Osteoblast (primary cell): ENCODE results near the gene TGFBR2. TPM values are rescaled to one million over a fixed set of nuclear protein-coding genes. Genes with fewer than 3 reads are reported as not detected.

Source experiments
- DNase-seq: peaks from one replicate; pipeline ENCODE4 v3.0.0; 2011; ENCODE audit warnings: low spot score, mixed read lengths; ENCODE audit not compliant: insufficient read length; ENCODE audit errors: missing footprints
- H2AFZ ChIP-seq: 2 replicates; pipeline ENCODE4 v1.6.0; 2011; ENCODE audit warnings: mild to moderate bottlenecking, low read length
- H3K27ac ChIP-seq: 2 replicates; pipeline ENCODE4 v1.5.1; 2011; ENCODE audit warnings: mild to moderate bottlenecking, low read depth, low read length, moderate library complexity
- H3K27me3 ChIP-seq: 2 replicates; pipeline ENCODE4 v1.6.0; 2012; ENCODE audit warnings: mild to moderate bottlenecking, control low read depth, inconsistent platforms, low read length, moderate library complexity; ENCODE audit not compliant: insufficient read depth
- H3K36me3 ChIP-seq: 2 replicates; pipeline ENCODE4 v1.5.1; 2011; ENCODE audit warnings: mild to moderate bottlenecking, low read length, control low read depth, moderate library complexity; ENCODE audit not compliant: insufficient read depth
- H3K4me1 ChIP-seq: 2 replicates; pipeline ENCODE4 v1.5.1; 2011; ENCODE audit warnings: mild to moderate bottlenecking, low read length, control low read depth, moderate library complexity; ENCODE audit not compliant: insufficient read depth
- H3K4me2 ChIP-seq: 2 replicates; pipeline ENCODE4 v1.6.0; 2011; ENCODE audit warnings: mild to moderate bottlenecking, low read length; ENCODE audit not compliant: insufficient read depth
- H3K4me3 ChIP-seq: fragments of 200-600 bp; sonication (generic); 3 replicates; pipeline ENCODE4 v1.5.1; 2012; ENCODE audit warnings: mild to moderate bottlenecking, low read length, inconsistent platforms; ENCODE audit not compliant: insufficient read depth
- H3K79me2 ChIP-seq: 2 replicates; pipeline ENCODE4 v1.6.0; 2012; ENCODE audit warnings: mild to moderate bottlenecking, low read length, control low read depth, inconsistent platforms; ENCODE audit not compliant: insufficient read depth
- H3K9me3 ChIP-seq: 2 replicates; pipeline ENCODE4 v1.5.1; 2011; ENCODE audit warnings: low read depth, low read length, control low read depth
- H4K20me1 ChIP-seq: 2 replicates; pipeline ENCODE4 v1.6.0; 2012; ENCODE audit warnings: mild to moderate bottlenecking, low read length, control low read depth; ENCODE audit not compliant: insufficient read depth
- total RNA-seq: library from RNA; depleted of rRNA; stranded (reverse); fragments of >200 nt; gene quantifications from 2 replicates; pipeline ENCODE4 v1.2.3, GENCODE V29; 2012
- TF ChIP-seq, protein P1 (sequence below): IDR thresholded peaks from 2 replicates; pipeline ENCODE4 v1.5.1; 2011; ENCODE audit warnings: mild to moderate bottlenecking, low read depth, low read length, moderate library complexity; ENCODE audit errors: extremely low read depth

TGFBR2 gene
- total RNA-seq, 1 donor = 118 TPM

- TF ChIP-seq, protein P1, sequence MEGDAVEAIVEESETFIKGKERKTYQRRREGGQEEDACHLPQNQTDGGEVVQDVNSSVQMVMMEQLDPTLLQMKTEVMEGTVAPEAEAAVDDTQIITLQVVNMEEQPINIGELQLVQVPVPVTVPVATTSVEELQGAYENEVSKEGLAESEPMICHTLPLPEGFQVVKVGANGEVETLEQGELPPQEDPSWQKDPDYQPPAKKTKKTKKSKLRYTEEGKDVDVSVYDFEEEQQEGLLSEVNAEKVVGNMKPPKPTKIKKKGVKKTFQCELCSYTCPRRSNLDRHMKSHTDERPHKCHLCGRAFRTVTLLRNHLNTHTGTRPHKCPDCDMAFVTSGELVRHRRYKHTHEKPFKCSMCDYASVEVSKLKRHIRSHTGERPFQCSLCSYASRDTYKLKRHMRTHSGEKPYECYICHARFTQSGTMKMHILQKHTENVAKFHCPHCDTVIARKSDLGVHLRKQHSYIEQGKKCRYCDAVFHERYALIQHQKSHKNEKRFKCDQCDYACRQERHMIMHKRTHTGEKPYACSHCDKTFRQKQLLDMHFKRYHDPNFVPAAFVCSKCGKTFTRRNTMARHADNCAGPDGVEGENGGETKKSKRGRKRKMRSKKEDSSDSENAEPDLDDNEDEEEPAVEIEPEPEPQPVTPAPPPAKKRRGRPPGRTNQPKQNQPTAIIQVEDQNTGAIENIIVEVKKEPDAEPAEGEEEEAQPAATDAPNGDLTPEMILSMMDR = no peak
- Histone ChIP-seq H3K4me3 (no peak overlapping the region), H3K4me1 (peaks cover 20% of the 10 kb centered on the region), H3K79me2 (peaks cover 37% of the 10 kb centered on the region), H3K36me3 (peaks cover 31% of the 10 kb centered on the region), H3K9me3 (no peaks in the 10 kb centered on the region), H4K20me1 (no peaks in the 10 kb centered on the region), H3K27me3 (no peaks in the 10 kb centered on the region), H3K4me2 (peak overlapping the region; percentile 6), H3K27ac (peak overlapping the region; percentile 23), H2AFZ (no peak overlapping the region)
- no peak for DNase-seq
Observed at GRCh38 chr3:30681649-30682211, 75.3 kb downstream of the TGFBR2 start.

- Histone ChIP-seq H3K79me2 (peaks cover 35% of the 10 kb centered on the region), H4K20me1 (no peaks in the 10 kb centered on the region), H3K36me3 (peaks cover 27% of the 10 kb centered on the region), H3K27me3 (no peaks in the 10 kb centered on the region), H2AFZ (no peak overlapping the region), H3K27ac (no peak overlapping the region), H3K9me3 (no peaks in the 10 kb centered on the region), H3K4me1 (peaks cover 20% of the 10 kb centered on the region), H3K4me2 (no peak overlapping the region), H3K4me3 (no peak overlapping the region)
- DNase-seq = no peak
- TF ChIP-seq, protein P1 = no peak
Observed at GRCh38 chr3:30682434-30683155, 76.2 kb downstream of the TGFBR2 start.

DNA sequence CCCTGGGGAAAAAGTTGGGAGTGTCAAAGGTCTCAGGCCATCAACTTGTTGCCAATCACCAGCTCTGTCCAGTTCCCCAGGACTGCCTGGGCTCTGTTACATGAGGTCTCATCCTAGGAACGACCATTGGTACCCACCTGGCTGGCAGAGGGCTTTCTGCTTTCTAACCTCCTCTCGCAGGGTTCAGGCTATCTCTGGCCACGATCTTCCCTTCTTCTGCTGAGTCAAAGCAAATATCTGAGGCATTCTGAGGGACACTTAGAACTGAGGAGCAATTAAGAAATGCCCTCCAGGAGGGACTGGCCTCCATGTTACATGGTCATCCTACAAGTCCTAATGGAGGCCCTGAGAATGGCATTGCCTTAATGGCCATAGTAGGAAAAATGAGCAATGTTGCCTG, 77.4 kb downstream of the TGFBR2 start:
- no peak overlapping the region for H3K27ac ChIP-seq
- H3K36me3 ChIP-seq = peaks cover 31% of the 10 kb centered on the region
- H3K4me1 ChIP-seq = peaks cover 32% of the 10 kb centered on the region
- no peak overlapping the region for H3K4me3 ChIP-seq
- H3K4me2 ChIP-seq = no peak overlapping the region
- peaks cover 31% of the 10 kb centered on the region for H3K79me2 ChIP-seq
- H3K9me3 ChIP-seq = no peaks in the 10 kb centered on the region
- no peaks in the 10 kb centered on the region for H4K20me1 ChIP-seq
- no peaks in the 10 kb centered on the region for H3K27me3 ChIP-seq
- TF ChIP-seq, protein P1 = no peak
- no peak for DNase-seq
- H2AFZ ChIP-seq = no peak overlapping the region

- Histone ChIP-seq H3K27me3 (no peaks in the 10 kb centered on the region), H3K4me1 (peaks cover 38% of the 10 kb centered on the region), H3K79me2 (peaks cover 27% of the 10 kb centered on the region), H3K36me3 (peaks cover 27% of the 10 kb centered on the region), H3K27ac (no peak overlapping the region), H2AFZ (no peak overlapping the region), H4K20me1 (no peaks in the 10 kb centered on the region), H3K4me3 (no peak overlapping the region), H3K4me2 (no peak overlapping the region), H3K9me3 (no peaks in the 10 kb centered on the region)
- no peak for DNase-seq
- TF ChIP-seq, protein P1 = no peak
Observed at GRCh38 chr3:30684356-30684755, 78.0 kb downstream of the TGFBR2 start.
